WTC11 (cell line): ENCODE data around the gene VEPH1. TPM values are rescaled to one million over a fixed set of nuclear protein-coding genes. Genes with fewer than 3 reads are reported as not detected.

Experiments
- ATAC-seq: fragments of 200-7000 bp; cut with Tn5 transposase; 2 replicates; pipeline ENCODE4 v1.10.0; 2021; ENCODE audit warnings: mild to moderate bottlenecking, moderate library complexity
- CTCF ChIA-PET: fragments of 300-600 bp; sonication (Branson Sonifier 250); formaldehyde crosslinking; loops from one replicate; lab custom pipeline; 2021; ENCODE audit warnings: antibody characterized with exemption; lab: Charles Lee
- POLR2A ChIA-PET: fragments of 350-600 bp; sonication (Branson Sonifier 250); formaldehyde crosslinking; loops from one replicate; lab custom pipeline; 2021; ENCODE audit warnings: antibody characterized with exemption; lab: Charles Lee
- DNase-seq: peaks from one replicate; pipeline ENCODE4 v3.0.0; 2021; ENCODE audit warnings: low spot score
- H3K27ac Mint-ChIP-seq: 2 replicates; pipeline ENCODE4 v1.8.0; 2021; ENCODE audit warnings: mixed read lengths
- H3K27me3 Mint-ChIP-seq: 2 replicates; pipeline ENCODE4 v1.8.0; 2021; ENCODE audit warnings: low read depth, mild to moderate bottlenecking, moderate library complexity, mixed read lengths
- H3K36me3 Mint-ChIP-seq: 2 replicates; pipeline ENCODE4 v1.8.0; 2021; ENCODE audit warnings: mixed read lengths
- H3K4me1 Mint-ChIP-seq: 2 replicates; pipeline ENCODE4 v1.8.0; 2022; ENCODE audit warnings: mixed read lengths
- H3K4me3 Mint-ChIP-seq: 2 replicates; pipeline ENCODE4 v1.8.0; 2021; ENCODE audit warnings: mild to moderate bottlenecking, moderate library complexity, mixed read lengths
- H3K9me3 Mint-ChIP-seq: 2 replicates; pipeline ENCODE4 v1.8.0; 2021; ENCODE audit warnings: mixed read lengths
- AR ChIP-seq: fragments of 250-450 bp; sonication (Bioruptor Pico); IDR thresholded peaks from 2 replicates; pipeline ENCODE4 v1.9.0; 2021; ENCODE audit warnings: mild to moderate bottlenecking
- ARID4B ChIP-seq: sonication (generic); formaldehyde crosslinking; IDR thresholded peaks from 2 replicates; pipeline ENCODE4 v1.8.0; 2023; ENCODE audit warnings: missing genetic modification reagents, mild to moderate bottlenecking, borderline replicate concordance
- ATF2 ChIP-seq: sonication (generic); formaldehyde crosslinking; IDR thresholded peaks from 2 replicates; pipeline ENCODE4 v1.8.1; 2022; ENCODE audit warnings: low read depth, missing genetic modification reagents, borderline replicate concordance
- CBFB ChIP-seq: sonication (generic); formaldehyde crosslinking; IDR thresholded peaks from 2 replicates; pipeline ENCODE4 v1.8.1; 2022; ENCODE audit warnings: mild to moderate bottlenecking, low read depth, missing genetic modification reagents
- CTCF ChIP-seq: fragments of 200-600 bp; IDR thresholded peaks from 2 replicates; pipeline ENCODE4 v1.8.0; 2022; ENCODE audit warnings: antibody characterized with exemption
- E2F4 ChIP-seq: sonication (generic); formaldehyde crosslinking; IDR thresholded peaks from 2 replicates; pipeline ENCODE4 v1.8.1; 2022; ENCODE audit warnings: low read depth, mild to moderate bottlenecking, moderate library complexity, missing genetic modification reagents, borderline replicate concordance
- ESRRA ChIP-seq: sonication (generic); formaldehyde crosslinking; IDR thresholded peaks from 2 replicates; pipeline ENCODE4 v1.8.1; 2022; ENCODE audit warnings: mild to moderate bottlenecking, missing genetic modification reagents, borderline replicate concordance
- ETV6 ChIP-seq: sonication (generic); formaldehyde crosslinking; IDR thresholded peaks from 2 replicates; pipeline ENCODE4 v1.8.1; 2022; ENCODE audit warnings: mild to moderate bottlenecking, missing genetic modification reagents
- FOXK1 ChIP-seq: sonication (generic); formaldehyde crosslinking; IDR thresholded peaks from 2 replicates; pipeline ENCODE4 v1.8.0; 2022; ENCODE audit warnings: mild to moderate bottlenecking, moderate library complexity, missing genetic modification reagents
- GABPB1 ChIP-seq: sonication (generic); formaldehyde crosslinking; IDR thresholded peaks from 2 replicates; pipeline ENCODE4 v1.8.1; 2023; ENCODE audit warnings: mild to moderate bottlenecking, missing genetic modification reagents
- GTF2I ChIP-seq: fragments of 250-450 bp; sonication (Bioruptor Pico); conservative IDR thresholded peaks from 2 replicates; pipeline ENCODE4 v1.4.0; 2021; ENCODE audit warnings: mild to moderate bottlenecking
- HMGXB4 ChIP-seq: sonication (generic); formaldehyde crosslinking; IDR thresholded peaks from 2 replicates; pipeline ENCODE4 v1.8.1; 2023; ENCODE audit warnings: mild to moderate bottlenecking, moderate library complexity, missing genetic modification reagents
- IRF2 ChIP-seq: sonication (generic); formaldehyde crosslinking; IDR thresholded peaks from 2 replicates; pipeline ENCODE4 v1.8.0; 2022; ENCODE audit warnings: low read depth, missing genetic modification reagents, borderline replicate concordance
- MLX ChIP-seq: sonication (generic); formaldehyde crosslinking; IDR thresholded peaks from 2 replicates; pipeline ENCODE4 v1.8.1; 2023; ENCODE audit warnings: mild to moderate bottlenecking, missing genetic modification reagents, moderate library complexity
- NFE2L1 ChIP-seq: sonication (generic); formaldehyde crosslinking; IDR thresholded peaks from 2 replicates; pipeline ENCODE4 v1.8.1; 2023; ENCODE audit warnings: missing genetic modification reagents
- SMAD3 ChIP-seq: sonication (generic); formaldehyde crosslinking; IDR thresholded peaks from 2 replicates; pipeline ENCODE4 v1.8.0; 2022; ENCODE audit warnings: missing genetic modification reagents, mild to moderate bottlenecking, borderline replicate concordance
- TEAD4 ChIP-seq: sonication (generic); formaldehyde crosslinking; IDR thresholded peaks from 2 replicates; pipeline ENCODE4 v1.8.0; 2022; ENCODE audit warnings: mild to moderate bottlenecking, missing genetic modification reagents
- ZBTB21 ChIP-seq: sonication (generic); formaldehyde crosslinking; IDR thresholded peaks from 2 replicates; pipeline ENCODE4 v1.8.1; 2023; ENCODE audit warnings: mild to moderate bottlenecking, missing genetic modification reagents, borderline replicate concordance
- ZNF263 ChIP-seq: sonication (generic); formaldehyde crosslinking; IDR thresholded peaks from 2 replicates; pipeline ENCODE4 v1.8.1; 2022; ENCODE audit warnings: low read depth, mild to moderate bottlenecking, moderate library complexity, missing genetic modification reagents
- ZNF317 ChIP-seq: sonication (generic); formaldehyde crosslinking; IDR thresholded peaks from 2 replicates; pipeline ENCODE4 v1.8.1; 2023; ENCODE audit warnings: low read depth, mild to moderate bottlenecking, moderate library complexity, missing genetic modification reagents, borderline replicate concordance
- ZNF512 ChIP-seq: sonication (generic); formaldehyde crosslinking; IDR thresholded peaks from 2 replicates; pipeline ENCODE4 v1.8.1; 2022; ENCODE audit warnings: missing genetic modification reagents, borderline replicate concordance
- total RNA-seq: library from RNA; stranded (reverse); gene quantifications from 3 replicates; pipeline ENCODE4 v1.2.3, GENCODE V29; 2021

VEPH1 gene
- total RNA-seq, 1 experiment from 2014 or later = 10.8 TPM

GRCh38 chr3:157305392-157305791 is 197.8 kb downstream of the VEPH1 start (continued):
- TF ChIP-seq ARID4B = no peak
- no peak for TF ChIP-seq IRF2 (CRISPR knock-in tag)
- TF ChIP-seq HMGXB4 (CRISPR knock-in tag) = no peak
- no peak for TF ChIP-seq ZNF263
- no peak for TF ChIP-seq MLX (CRISPR knock-in tag)
- TF ChIP-seq ESRRA = no peak
- no peak for TF ChIP-seq GTF2I (CRISPR knock-in tag)

- no peak for ATAC-seq
- H3K27me3 Mint-ChIP-seq = no peaks in the 10 kb centered on the region
- no peaks in the 10 kb centered on the region for H3K9me3 Mint-ChIP-seq
- H3K4me1 Mint-ChIP-seq = peaks cover 8% of the 10 kb centered on the region
- ChIA-PET CTCF (no interaction called here), POLR2A (no interaction called here)
- H3K4me3 Mint-ChIP-seq = no peak overlapping the region
- no peak for DNase-seq
- H3K27ac Mint-ChIP-seq = no peak overlapping the region
- H3K36me3 Mint-ChIP-seq = no peaks in the 10 kb centered on the region
- no peak for TF ChIP-seq SMAD3 (CRISPR knock-in tag)
- no peak for TF ChIP-seq ZBTB21 (CRISPR knock-in tag)
- no peak for TF ChIP-seq FOXK1 (CRISPR knock-in tag)
- TF ChIP-seq E2F4 = no peak
- no peak for TF ChIP-seq ATF2 (CRISPR knock-in tag)
- TF ChIP-seq NFE2L1 (CRISPR knock-in tag) = no peak
- no peak for TF ChIP-seq ZNF512 (CRISPR knock-in tag)
- TF ChIP-seq ZNF317 (CRISPR knock-in tag) = no peak
- no peak for TF ChIP-seq CTCF
- TF ChIP-seq TEAD4 = no peak
- TF ChIP-seq AR (CRISPR knock-in tag) = no peak
- no peak for TF ChIP-seq GABPB1 (CRISPR knock-in tag)
- no peak for TF ChIP-seq CBFB (CRISPR knock-in tag)
- TF ChIP-seq ETV6 (CRISPR knock-in tag) = no peak
These were observed 201.5 kb downstream of the VEPH1 start for GRCh38 chr3:157301755-157302154.
